ENCODE data around the gene PRRG2.

GRCh38 chr19:49553451-49554271 lies 27.5 kb upstream of the PRRG2 start:
- TF ChIP-seq CTCF (IDR thresholded peaks at IDR 0.05) (no peak), POLR2A (IDR thresholded peaks at IDR 0.05) (no peak)

Data from testis (tissue), 2 donors.